Measurements from ENCODE around the gene CX3CL1. TPM values are rescaled to one million over a fixed set of nuclear protein-coding genes. Genes with fewer than 3 reads are reported as not detected.

Gene CX3CL1
- total RNA-seq, 5 donors from 2014 or later (not counting 1 experiment from before 2014, with no cell fraction given) = 0.13 to 0.18 (median 0.16) TPM; not detected in 2

DNA sequence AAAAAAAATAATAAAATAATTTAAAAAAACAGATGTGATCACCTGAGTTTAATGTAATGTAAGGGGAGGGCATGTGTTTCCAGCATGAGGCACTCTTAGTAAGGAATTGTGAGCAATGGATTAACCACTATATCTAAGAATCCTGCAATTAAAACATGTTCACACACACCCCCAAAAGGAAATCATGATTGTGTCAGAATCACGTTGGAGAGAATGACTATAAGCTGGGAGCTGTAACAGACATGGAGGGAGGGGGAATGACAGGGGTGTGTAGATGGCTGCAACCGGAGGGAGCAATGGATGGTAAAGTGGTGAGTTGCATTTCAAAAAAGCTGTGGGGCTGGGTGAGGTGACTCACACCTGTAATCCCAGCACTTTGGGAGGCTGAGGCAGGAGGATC, 27.3 kb upstream of the CX3CL1 start:
- no peaks in the 10 kb centered on the region for H3K9me3 ChIP-seq
- no peak overlapping the region for H3K27ac ChIP-seq (ENCODE audit: low read length)
- ChIA-PET CTCF (interaction anchor here in 1 of 2 donors (0.6 kb wide), 1 partner anchor 1170 kb away, joined by 3 read pairs; no protein-coding TSS in a partner anchor), POLR2A (interaction anchor here in 1 of 2 donors (0.6 kb wide), 1 partner anchor 117 kb away, joined by 4 read pairs; no protein-coding TSS in a partner anchor)
- Mint-ChIP-seq H3K36me3 (no peaks in the 10 kb centered on the region), H3K9me3 (peaks cover 3 to 5% (median 3%) of the 10 kb centered on the region in 3 donors), H3K27ac (no peak overlapping the region), H3K4me3 (no peak overlapping the region), H3K4me1 (peaks cover 22 to 39% (median 26%) of the 10 kb centered on the region in 3 donors), H3K27me3 (peaks cover 49 to 65% of the 10 kb centered on the region in 2 donors)
- H3K36me3 ChIP-seq (ENCODE audit: control insufficient read depth in 2 of 2, extremely low read depth in 1 of 2, insufficient read depth in 1 of 2, low read length in 1 of 2) = no peaks in the 10 kb centered on the region
- no peak for ATAC-seq (replicated peaks in 1 of 4)
- H3K4me3 ChIP-seq (ENCODE audit: control insufficient read depth in 1 of 2, extremely low read depth in 1 of 2, low read length in 1 of 2) = no peak overlapping the region
- WGBS (ENCODE audit: insufficient coverage) = 100% methylated on average over 1 of the region's 2 CpGs
- DNase-seq = no peak
- peaks cover 0 to 27% of the 10 kb centered on the region in 2 experiments for H3K27me3 ChIP-seq (replicated peaks in 1 of 2; ENCODE audit: control insufficient read depth in 2 of 2, extremely low read depth in 1 of 2, insufficient read depth in 2 of 2, low read length in 1 of 2)
- H3K4me1 ChIP-seq (ENCODE audit: control insufficient read depth in 1 of 2, extremely low read depth in 1 of 2, insufficient read depth in 2 of 2, low read length in 2 of 2) = peaks cover 6 to 10% of the 10 kb centered on the region in 2 experiments

DNA sequence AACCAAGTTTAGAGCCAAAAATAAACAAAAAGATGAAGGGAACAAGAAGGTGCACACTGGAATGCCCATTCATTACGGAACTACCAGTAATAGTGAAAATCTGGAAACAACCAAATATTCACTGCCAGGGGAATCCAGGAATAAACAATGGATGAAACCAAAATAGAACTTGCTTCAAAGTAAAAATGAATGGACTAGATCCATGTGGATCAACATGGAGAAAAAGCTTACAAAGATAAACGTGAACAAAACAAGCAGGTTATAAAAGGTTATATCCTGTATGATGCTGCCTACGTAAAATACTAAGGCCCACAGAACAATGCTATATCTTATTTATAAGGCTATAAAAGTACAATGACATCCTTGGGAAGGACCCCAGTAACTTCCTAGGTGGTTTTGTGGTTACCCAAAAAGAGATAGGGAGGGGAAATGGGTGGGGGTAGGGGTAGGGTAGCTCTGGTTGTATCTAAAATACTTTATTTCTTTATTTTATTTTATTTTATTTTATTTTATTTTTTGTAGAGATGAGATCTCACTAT, 26.6 kb upstream of the CX3CL1 start:
- 100% methylated on average over 1 of the region's 3 CpGs for WGBS (ENCODE audit: insufficient coverage)
- POLR2A ChIA-PET = interaction anchor here in 1 of 2 donors (0.6 kb wide), 1 partner anchor 117 kb away, joined by 4 read pairs; no protein-coding TSS in a partner anchor
- no peak overlapping the region for H3K27ac ChIP-seq (ENCODE audit: low read length)
- DNase-seq (no peak), ATAC-seq (replicated peaks in 1 of 4) (peak in 1 of 4 experiments; percentile 68)
- peaks cover 49 to 65% of the 10 kb centered on the region in 2 donors for H3K27me3 Mint-ChIP-seq
- no peak overlapping the region for H3K4me3 ChIP-seq (ENCODE audit: control insufficient read depth in 1 of 2, extremely low read depth in 1 of 2, low read length in 1 of 2)
- no peak overlapping the region for H3K4me3 Mint-ChIP-seq
- CTCF ChIA-PET = interaction anchor here in 1 of 2 donors (0.6 kb wide), 1 partner anchor 553 kb away, joined by 3 read pairs; no protein-coding TSS in a partner anchor
- no peak overlapping the region for H3K27ac Mint-ChIP-seq
- peaks cover 0 to 26% of the 10 kb centered on the region in 2 experiments for H3K27me3 ChIP-seq (replicated peaks in 1 of 2; ENCODE audit: control insufficient read depth in 2 of 2, extremely low read depth in 1 of 2, insufficient read depth in 2 of 2, low read length in 1 of 2)
- no peaks in the 10 kb centered on the region for H3K36me3 ChIP-seq (ENCODE audit: control insufficient read depth in 2 of 2, extremely low read depth in 1 of 2, insufficient read depth in 1 of 2, low read length in 1 of 2)
- peaks cover 3 to 5% (median 3%) of the 10 kb centered on the region in 3 donors for H3K9me3 Mint-ChIP-seq
- H3K36me3 Mint-ChIP-seq = no peaks in the 10 kb centered on the region
- H3K4me1 Mint-ChIP-seq = peaks cover 22 to 40% (median 27%) of the 10 kb centered on the region in 3 donors
- H3K4me1 ChIP-seq (ENCODE audit: control insufficient read depth in 1 of 2, extremely low read depth in 1 of 2, insufficient read depth in 2 of 2, low read length in 2 of 2) = peaks cover 6 to 10% of the 10 kb centered on the region in 2 experiments
- no peaks in the 10 kb centered on the region for H3K9me3 ChIP-seq

GRCh38 chr16:57347858-57348257, 24.4 kb upstream of the CX3CL1 start:
- H3K27me3 ChIP-seq (replicated peaks in 1 of 2; ENCODE audit: control insufficient read depth in 2 of 2, extremely low read depth in 1 of 2, insufficient read depth in 2 of 2, low read length in 1 of 2) = peaks cover 0 to 26% of the 10 kb centered on the region in 2 experiments
- H3K9me3 ChIP-seq = no peaks in the 10 kb centered on the region
- no peak overlapping the region for H3K4me3 Mint-ChIP-seq
- no peak overlapping the region for H3K4me3 ChIP-seq (ENCODE audit: control insufficient read depth in 1 of 2, extremely low read depth in 1 of 2, low read length in 1 of 2)
- no peak overlapping the region for H3K27ac Mint-ChIP-seq
- DNase-seq (no peak), ATAC-seq (replicated peaks in 1 of 4) (no peak)
- H3K27me3 Mint-ChIP-seq = peaks cover 38 to 52% of the 10 kb centered on the region in 2 donors
- no peak overlapping the region for H3K27ac ChIP-seq (ENCODE audit: low read length)
- H3K4me1 Mint-ChIP-seq = peaks cover 19 to 33% (median 27%) of the 10 kb centered on the region in 3 donors
- WGBS (ENCODE audit: insufficient coverage) = 68% methylated on average over 3 of the region's 6 CpGs
- ChIA-PET POLR2A (interaction anchor here in 1 of 2 donors (0.5 kb wide), 1 partner anchor 364 kb away, joined by 3 read pairs; no protein-coding TSS in a partner anchor), CTCF (interaction anchor here (0.7 kb wide), 2 partner anchors 124 to 300 kb away, joined by 4 read pairs; no protein-coding TSS in a partner anchor)
- peaks cover 3 to 5% (median 3%) of the 10 kb centered on the region in 3 donors for H3K9me3 Mint-ChIP-seq
- peaks cover 6 to 10% of the 10 kb centered on the region in 2 experiments for H3K4me1 ChIP-seq (ENCODE audit: control insufficient read depth in 1 of 2, extremely low read depth in 1 of 2, insufficient read depth in 2 of 2, low read length in 2 of 2)
- no peaks in the 10 kb centered on the region for H3K36me3 ChIP-seq (ENCODE audit: control insufficient read depth in 2 of 2, extremely low read depth in 1 of 2, insufficient read depth in 1 of 2, low read length in 1 of 2)
- no peaks in the 10 kb centered on the region for H3K36me3 Mint-ChIP-seq

DNA sequence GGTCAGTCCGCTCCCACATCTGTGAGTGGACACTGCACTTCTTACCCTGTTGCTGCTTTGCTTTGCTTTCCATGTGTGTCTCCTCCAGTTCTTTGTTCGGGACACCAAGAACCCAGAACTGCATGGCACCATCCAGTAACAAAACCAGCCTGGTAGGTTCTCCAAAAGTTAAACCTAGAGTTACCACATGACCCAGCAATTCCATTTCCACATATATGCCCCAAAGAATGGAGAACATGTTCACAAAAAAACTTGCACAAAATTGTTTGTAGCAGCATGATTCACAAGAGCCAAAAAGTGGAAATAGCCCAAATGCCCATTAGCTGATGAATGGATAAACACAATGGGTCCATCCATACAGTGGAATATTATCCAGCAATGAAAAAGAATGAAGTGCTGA, 24.0 kb upstream of the CX3CL1 start:
- DNase-seq (no peak), ATAC-seq (replicated peaks in 1 of 4) (no peak)
- Histone ChIP-seq H3K27me3 (replicated peaks in 1 of 2; ENCODE audit: control insufficient read depth in 2 of 2, extremely low read depth in 1 of 2, insufficient read depth in 2 of 2, low read length in 1 of 2) (peaks cover 0 to 25% of the 10 kb centered on the region in 2 experiments), H3K36me3 (ENCODE audit: control insufficient read depth in 2 of 2, extremely low read depth in 1 of 2, insufficient read depth in 1 of 2, low read length in 1 of 2) (no peaks in the 10 kb centered on the region), H3K4me3 (ENCODE audit: control insufficient read depth in 1 of 2, extremely low read depth in 1 of 2, low read length in 1 of 2) (no peak overlapping the region), H3K4me1 (ENCODE audit: control insufficient read depth in 1 of 2, extremely low read depth in 1 of 2, insufficient read depth in 2 of 2, low read length in 2 of 2) (peaks cover 6 to 10% of the 10 kb centered on the region in 2 experiments), H3K9me3 (no peaks in the 10 kb centered on the region), H3K27ac (ENCODE audit: low read length) (no peak overlapping the region)
- POLR2A ChIA-PET = interaction anchor here in 1 of 2 donors (0.5 kb wide), 1 partner anchor 364 kb away, joined by 3 read pairs; no protein-coding TSS in a partner anchor
- WGBS (ENCODE audit: insufficient coverage) = 100% methylated on average over 1 of the region's 2 CpGs
- peaks cover 19 to 33% (median 27%) of the 10 kb centered on the region in 3 donors for H3K4me1 Mint-ChIP-seq
- peak overlapping the region in 1 of 3 donors; percentile 27 for H3K4me3 Mint-ChIP-seq
- H3K9me3 Mint-ChIP-seq = peaks cover 3 to 5% (median 3%) of the 10 kb centered on the region in 3 donors
- H3K36me3 Mint-ChIP-seq = no peaks in the 10 kb centered on the region
- CTCF ChIA-PET = interaction anchor here in 1 of 2 donors (0.7 kb wide), 1 partner anchor 124 kb away, joined by 4 read pairs; no protein-coding TSS in a partner anchor
- H3K27me3 Mint-ChIP-seq = peaks cover 34 to 47% of the 10 kb centered on the region in 2 donors
- no peak overlapping the region for H3K27ac Mint-ChIP-seq

DNA sequence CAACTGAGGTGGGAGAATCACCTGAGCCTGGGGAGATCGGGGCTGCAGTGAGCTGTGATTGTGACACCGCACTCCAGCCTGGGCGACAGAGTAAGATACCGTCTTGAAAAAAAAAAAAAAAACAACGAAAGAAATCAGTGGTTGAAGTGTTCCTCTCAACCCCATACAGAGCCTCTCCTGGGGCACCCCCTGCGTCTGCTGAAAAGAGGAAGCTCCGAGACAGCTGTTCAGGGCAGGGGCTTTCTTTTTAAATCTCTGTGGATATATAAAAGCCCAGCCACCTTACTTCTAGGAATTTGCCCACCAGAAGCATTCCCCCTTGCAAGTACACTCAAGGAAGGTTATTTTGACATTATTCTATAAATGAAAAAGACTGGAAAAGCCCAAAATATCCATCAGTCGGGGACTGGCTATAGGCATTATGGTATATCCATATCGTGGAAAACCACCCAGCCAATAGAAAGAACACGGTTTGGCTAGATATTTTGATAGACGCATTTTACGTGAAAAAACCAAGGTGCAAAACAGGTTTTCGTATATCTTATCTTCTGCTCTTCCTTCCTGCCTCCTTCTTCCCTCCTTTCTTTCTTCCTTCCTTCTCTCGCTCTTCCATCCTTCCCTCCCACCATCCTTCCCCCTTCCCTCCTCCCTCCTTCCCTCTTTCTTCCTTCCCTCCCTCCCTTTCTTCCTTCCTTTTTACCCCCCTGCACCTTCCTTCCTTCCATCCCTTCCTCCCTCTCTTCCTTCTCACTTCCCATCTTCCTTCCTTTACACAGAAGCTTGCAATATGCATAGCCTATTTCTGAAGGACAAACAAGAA, 22.9 kb upstream of the CX3CL1 start:
- H3K27ac Mint-ChIP-seq = no peak overlapping the region
- peaks cover 29 to 41% of the 10 kb centered on the region in 2 donors for H3K27me3 Mint-ChIP-seq

More for the DNA sequence above, 22.9 kb upstream of the CX3CL1 start:
- Mint-ChIP-seq H3K4me1 (peaks cover 19 to 33% (median 25%) of the 10 kb centered on the region in 3 donors), H3K4me3 (peak overlapping the region in 2 of 3 donors; percentile 9 to 27), H3K9me3 (peaks cover 3 to 5% (median 3%) of the 10 kb centered on the region in 3 donors), H3K36me3 (no peaks in the 10 kb centered on the region)
- ChIA-PET CTCF (interaction anchor here (0.6 to 0.7 kb wide), 3 partner anchors 13 to 49 kb away, joined by 4 to 13 read pairs (median 7); no protein-coding TSS in a partner anchor), POLR2A (interaction anchor here in 1 of 2 donors (0.5 kb wide), 1 partner anchor 250 kb away, joined by 7 read pairs; no protein-coding TSS in a partner anchor)
- no peak overlapping the region for H3K4me3 ChIP-seq (ENCODE audit: control insufficient read depth in 1 of 2, extremely low read depth in 1 of 2, low read length in 1 of 2)
- DNase-seq = peak in 22 of 35 experiments; percentile 5 to 59 (median 18)
- H3K4me1 ChIP-seq (ENCODE audit: control insufficient read depth in 1 of 2, extremely low read depth in 1 of 2, insufficient read depth in 2 of 2, low read length in 2 of 2) = peaks cover 6 to 10% of the 10 kb centered on the region in 2 experiments
- no peaks in the 10 kb centered on the region for H3K9me3 ChIP-seq
- no peaks in the 10 kb centered on the region for H3K36me3 ChIP-seq (ENCODE audit: control insufficient read depth in 2 of 2, extremely low read depth in 1 of 2, insufficient read depth in 1 of 2, low read length in 1 of 2)
- ATAC-seq (replicated peaks in 1 of 4) = peak in 2 of 4 experiments; percentile 63 to 92
- H3K27me3 ChIP-seq (replicated peaks in 1 of 2; ENCODE audit: control insufficient read depth in 2 of 2, extremely low read depth in 1 of 2, insufficient read depth in 2 of 2, low read length in 1 of 2) = peaks cover 0 to 15% of the 10 kb centered on the region in 2 experiments
- H3K27ac ChIP-seq (ENCODE audit: low read length) = no peak overlapping the region
- WGBS (ENCODE audit: insufficient coverage) = 8% methylated on average over 6 of the region's 14 CpGs
